ENCODE measurements around the gene TMEM221.

DNA sequence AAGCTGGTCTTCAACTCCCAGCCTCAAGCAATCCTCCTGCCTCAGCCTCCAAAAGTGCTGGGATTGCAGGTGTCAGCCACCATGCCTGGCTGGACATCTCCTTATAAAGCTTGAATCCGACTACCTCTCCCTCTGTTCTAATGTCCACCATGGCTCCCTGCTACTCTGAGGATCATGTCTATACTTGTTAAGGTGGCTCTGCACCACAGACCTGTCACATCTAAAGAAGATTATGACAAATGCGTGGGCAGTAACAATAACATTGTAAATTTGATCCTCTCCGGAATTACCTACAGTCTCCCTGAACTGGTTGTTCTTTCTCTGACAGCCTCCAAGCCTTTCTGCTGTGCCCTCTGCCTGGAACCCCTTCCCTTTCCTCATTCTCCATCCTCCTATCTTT lies 10.5 kb upstream of the TMEM221 start:
- no peak for TF ChIP-seq CTCF (IDR thresholded peaks at IDR 0.05; ENCODE audit: low read depth, low read length)
- TF ChIP-seq EZH2phosphoT487 (IDR thresholded peaks at IDR 0.05; ENCODE audit: low read depth), result no peak

Measured in OCI-LY3 (cell line).